PC-9 (cell line): ENCODE measurements around the gene AQP3.

ENCODE experiments used
- EZH2 ChIP-seq: fragments of 200-600 bp; sonication (generic); IDR thresholded peaks from 2 replicates; pipeline ENCODE4 v1.8.0; 2017; ENCODE audit warnings: antibody characterized with exemption, low read depth
- TF ChIP-seq, protein P1 (sequence below): fragments of 200-600 bp; sonication (generic); conservative IDR thresholded peaks from 2 replicates; pipeline ENCODE4 v1.6.1; 2017; ENCODE audit warnings: mixed run types, antibody characterized with exemption, mild to moderate bottlenecking, moderate library complexity

DNA sequence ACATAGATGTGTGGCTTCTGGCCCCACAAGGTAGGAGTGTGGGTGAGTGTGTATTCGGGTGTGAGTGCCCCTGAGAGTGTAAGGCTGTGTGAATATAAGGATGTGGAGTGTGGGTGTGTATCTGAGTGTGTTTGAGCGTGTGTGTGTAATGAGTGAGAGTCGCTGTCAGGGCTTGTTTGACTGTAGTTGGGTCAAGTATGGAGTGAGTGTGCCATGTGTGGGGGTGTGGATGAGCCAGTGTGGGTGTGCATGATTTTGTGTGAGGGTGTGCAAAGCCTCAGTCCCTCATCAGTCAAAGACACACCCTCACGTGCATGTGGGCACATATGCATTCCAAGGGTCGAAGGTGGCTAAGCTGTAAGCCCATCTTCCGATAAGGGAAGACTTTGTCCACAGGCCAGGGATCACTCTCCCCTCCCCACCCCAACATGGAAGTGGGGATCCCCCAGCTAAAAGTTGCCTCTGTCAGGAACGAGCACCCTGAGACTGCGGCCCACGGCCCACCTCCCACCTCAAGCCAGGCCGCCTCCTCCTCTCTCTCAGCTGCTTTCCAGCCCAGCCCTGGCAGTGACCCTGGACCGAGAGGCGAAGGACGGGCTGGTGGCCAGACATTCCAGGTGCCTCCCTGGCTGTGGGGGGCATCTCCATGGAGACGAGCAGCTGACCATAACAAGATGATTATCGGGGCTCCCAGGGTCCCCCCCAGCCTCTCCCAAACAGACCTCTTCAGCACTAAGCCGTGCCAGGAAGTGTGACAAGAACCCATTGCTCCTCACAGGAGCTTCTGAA is 12.9 kb downstream of the AQP3 start:
- TF ChIP-seq, protein P1, sequence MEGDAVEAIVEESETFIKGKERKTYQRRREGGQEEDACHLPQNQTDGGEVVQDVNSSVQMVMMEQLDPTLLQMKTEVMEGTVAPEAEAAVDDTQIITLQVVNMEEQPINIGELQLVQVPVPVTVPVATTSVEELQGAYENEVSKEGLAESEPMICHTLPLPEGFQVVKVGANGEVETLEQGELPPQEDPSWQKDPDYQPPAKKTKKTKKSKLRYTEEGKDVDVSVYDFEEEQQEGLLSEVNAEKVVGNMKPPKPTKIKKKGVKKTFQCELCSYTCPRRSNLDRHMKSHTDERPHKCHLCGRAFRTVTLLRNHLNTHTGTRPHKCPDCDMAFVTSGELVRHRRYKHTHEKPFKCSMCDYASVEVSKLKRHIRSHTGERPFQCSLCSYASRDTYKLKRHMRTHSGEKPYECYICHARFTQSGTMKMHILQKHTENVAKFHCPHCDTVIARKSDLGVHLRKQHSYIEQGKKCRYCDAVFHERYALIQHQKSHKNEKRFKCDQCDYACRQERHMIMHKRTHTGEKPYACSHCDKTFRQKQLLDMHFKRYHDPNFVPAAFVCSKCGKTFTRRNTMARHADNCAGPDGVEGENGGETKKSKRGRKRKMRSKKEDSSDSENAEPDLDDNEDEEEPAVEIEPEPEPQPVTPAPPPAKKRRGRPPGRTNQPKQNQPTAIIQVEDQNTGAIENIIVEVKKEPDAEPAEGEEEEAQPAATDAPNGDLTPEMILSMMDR, result no peak
- no peak for TF ChIP-seq EZH2
